Right hindlimb (tissue), 1 donor: ENCODE measurements around the gene TMEM117.
"Not testable (repeated sequence)": the region's sequence is repeated elsewhere in the genome, so short reads cannot be mapped to it uniquely, and the experiment has no call there.

ENCODE experiments used
- DNase-seq: peaks from one replicate; pipeline ENCODE4 v3.0.0-alpha.2; 2018

Gene TMEM117

DNA sequence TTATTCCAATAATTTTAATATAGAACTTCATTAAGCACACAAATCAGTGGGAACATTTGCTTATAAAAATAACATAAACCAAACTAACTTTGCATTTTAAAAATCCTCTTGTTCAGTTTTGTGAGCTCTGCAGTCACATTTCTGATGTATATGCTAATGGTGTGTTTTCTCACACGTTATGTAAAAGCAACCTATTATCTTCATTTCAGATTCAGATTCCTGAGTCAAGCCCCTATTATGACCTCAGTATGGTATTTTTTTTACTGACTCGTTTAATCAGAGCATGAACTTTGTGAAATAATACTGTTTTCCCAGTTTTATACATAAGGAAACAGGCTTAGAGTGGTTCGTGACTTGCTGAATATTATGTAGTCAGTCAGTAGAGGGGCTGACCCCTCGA lies 394.0 kb downstream of the TMEM117 start:
- DNase-seq = no peak

DNA sequence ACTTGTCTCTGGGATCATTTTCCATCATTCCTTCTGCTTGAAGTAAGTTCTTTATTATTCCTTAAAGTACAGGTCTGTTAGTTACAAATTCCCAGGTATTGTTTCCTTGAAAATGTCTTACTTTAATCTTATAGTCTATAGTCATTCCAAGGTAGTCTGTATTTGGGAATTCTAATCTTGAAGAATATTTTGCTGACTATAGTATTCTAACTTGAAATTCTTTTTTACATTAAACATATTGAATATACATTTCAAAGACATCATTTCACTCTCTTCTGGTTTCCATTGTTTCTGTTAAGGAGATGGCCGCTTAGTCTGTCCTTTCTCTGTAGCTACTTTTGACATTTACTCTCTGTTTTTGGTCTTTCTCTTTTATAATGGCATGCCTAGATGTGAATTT lies 399.8 kb downstream of the TMEM117 start:
- no peak for DNase-seq

- no peak for DNase-seq
These were observed 404.3 kb downstream of the TMEM117 start for GRCh38 chr12:44240186-44240585.

- DNase-seq = no peak
These were observed 410.1 kb downstream of the TMEM117 start for GRCh38 chr12:44245932-44246331.

- DNase-seq = no peak
These were observed 410.7 kb downstream of the TMEM117 start for GRCh38 chr12:44246482-44247105.

DNA sequence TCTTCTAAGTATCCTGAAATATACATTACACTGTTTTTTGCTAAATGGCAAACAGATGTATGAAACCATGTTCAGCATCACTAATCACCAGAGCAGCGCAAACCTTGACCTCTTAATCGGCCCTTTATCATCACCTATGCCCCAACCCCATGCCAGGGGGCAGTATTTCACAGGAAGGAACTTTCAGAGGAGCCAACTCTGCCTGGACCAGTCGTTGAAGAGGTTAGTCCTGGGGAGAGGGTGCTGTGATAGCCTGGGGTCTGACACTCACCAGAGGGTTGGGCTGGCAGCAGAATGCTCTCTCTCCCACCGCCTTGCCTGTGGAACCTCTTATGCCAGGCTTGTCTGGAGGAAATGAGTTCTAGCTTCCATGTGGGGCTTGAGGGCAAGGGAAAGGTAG lies 411.7 kb downstream of the TMEM117 start:
- no peak for DNase-seq

GRCh38 chr12:44248436-44248835 lies 412.6 kb downstream of the TMEM117 start:
- DNase-seq = no peak

DNA sequence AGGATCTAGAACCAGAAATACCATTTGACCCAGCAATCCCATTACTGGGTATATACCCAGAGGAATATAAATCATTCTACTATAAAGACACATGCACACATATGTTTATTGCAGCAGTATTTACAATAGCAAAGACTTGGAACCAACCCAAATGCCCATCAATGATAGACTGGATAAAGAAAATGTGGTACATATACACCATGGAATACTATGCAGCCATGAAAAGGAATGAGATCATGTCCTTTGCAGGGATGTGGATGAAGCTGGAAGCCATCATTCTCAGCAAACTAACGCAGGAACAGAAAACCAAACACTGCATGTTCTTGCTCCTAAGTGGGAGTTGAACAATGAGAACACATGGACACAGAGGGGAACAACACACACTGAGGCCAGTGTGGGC lies 414.6 kb downstream of the TMEM117 start:
- not testable (repeated sequence) for DNase-seq

- DNase-seq = no peak
These were observed 417.5 kb downstream of the TMEM117 start for GRCh38 chr12:44253338-44253856.

DNA sequence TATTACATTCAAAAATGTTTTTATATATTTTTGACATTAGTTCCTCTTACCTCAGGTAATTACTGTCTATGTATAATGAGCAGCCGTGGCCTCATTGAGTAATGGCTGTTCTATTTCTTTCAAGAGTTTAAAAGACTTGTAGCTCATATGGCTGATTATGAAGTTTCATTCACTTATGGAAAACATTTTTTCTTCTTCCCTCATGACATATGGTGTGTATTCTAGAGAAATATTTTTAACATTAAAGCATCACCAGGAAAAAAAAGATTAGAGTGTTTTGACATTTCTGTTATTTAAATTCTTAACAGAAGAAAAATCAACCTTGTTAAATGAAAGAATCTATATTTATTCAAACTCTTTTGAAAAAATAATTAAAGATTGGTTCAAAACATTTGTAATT lies 422.4 kb downstream of the TMEM117 start:
- DNase-seq = no peak

DNA sequence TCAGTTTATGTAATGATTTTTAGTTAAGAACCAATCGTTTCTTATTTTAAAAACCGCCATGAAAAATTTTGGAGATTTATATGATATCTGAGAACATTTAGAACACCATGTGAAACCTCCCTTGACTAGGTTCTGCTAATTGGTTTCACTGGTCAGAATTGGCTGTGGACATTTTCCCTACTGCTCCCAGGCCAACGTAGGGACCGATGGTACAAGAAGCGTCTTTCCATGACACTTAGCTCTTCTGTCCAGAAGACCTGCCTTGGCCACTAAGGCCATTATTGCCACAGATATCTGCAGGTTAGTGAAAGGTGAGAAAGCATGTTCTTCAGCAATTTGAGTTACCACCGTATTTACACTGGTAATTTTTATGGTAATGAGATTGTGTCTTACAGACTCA lies 424.0 kb downstream of the TMEM117 start:
- no peak for DNase-seq

- no peak for DNase-seq
These were observed 424.7 kb downstream of the TMEM117 start for GRCh38 chr12:44260581-44260980.

GRCh38 chr12:44285321-44285960 lies 449.6 kb downstream of the TMEM117 start:
- DNase-seq = no peak

GRCh38 chr12:44286336-44286735 lies 450.5 kb downstream of the TMEM117 start:
- no peak for DNase-seq

DNA sequence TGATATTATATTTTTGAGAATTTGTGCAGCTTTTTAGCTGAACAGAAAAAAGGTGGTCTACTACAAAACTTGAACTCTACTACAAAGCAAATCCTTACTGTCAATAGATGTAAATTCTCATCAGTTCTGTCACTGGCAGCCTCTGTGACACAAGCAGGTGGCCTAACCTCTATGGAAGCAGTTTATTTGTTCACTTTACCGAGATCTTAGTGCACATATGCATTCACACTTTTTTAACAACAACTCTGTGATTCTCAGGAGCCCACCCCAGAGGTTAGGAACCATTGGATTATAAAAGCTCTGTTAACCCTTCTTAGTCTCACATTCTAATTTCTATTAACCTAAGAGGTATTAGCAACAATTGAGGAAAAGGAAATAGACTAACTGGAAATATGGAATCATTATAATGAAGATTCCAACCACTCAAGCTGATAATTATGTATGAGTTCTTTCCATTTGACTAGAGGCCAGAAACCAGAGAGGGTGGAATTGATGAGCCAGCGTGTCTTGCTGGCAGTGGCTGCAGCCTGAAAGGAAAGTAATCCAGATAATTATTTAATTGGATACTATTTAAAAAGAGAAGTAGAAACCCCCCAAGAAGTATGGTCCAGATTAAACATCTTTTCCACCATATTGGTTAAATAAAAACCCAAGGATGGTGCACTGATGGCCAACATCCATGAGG lies 451.1 kb downstream of the TMEM117 start:
- no peak for DNase-seq

GRCh38 chr12:44287545-44287944 lies 451.7 kb downstream of the TMEM117 start:
- no peak for DNase-seq

GRCh38 chr12:44294649-44295048 lies 458.8 kb downstream of the TMEM117 start:
- no peak for DNase-seq

- no peak for DNase-seq
These were observed 460.2 kb downstream of the TMEM117 start for GRCh38 chr12:44295958-44296623.

DNA sequence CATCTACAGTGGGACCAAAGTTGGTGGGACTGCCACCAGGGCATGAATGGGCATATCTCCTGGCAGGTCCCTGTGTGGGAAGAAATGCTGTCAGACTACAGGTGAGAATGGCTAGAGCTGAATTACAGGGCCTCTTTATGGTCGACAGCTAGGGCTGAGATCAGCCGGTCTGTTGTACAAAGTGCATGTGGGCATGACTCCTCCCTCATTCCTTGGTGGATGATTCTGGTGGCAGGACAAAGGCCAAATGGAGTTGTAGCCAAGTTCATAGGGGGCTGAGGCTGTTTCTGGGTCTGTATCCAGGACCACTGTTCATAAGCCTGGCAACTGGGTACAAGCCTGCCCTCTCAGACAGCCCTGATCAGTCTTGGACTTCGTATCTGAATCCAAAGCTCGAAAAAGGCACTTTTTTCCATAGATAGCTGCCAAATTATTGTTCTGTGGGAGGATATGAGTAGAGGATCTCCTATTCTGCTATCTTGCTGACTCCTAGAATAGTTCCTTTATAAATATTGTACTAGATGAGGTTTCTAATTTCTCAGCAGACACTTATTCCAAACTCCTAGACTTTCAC lies 460.8 kb downstream of the TMEM117 start:
- DNase-seq = no peak

GRCh38 chr12:44299524-44299923 lies 463.6 kb downstream of the TMEM117 start:
- DNase-seq = no peak

DNA sequence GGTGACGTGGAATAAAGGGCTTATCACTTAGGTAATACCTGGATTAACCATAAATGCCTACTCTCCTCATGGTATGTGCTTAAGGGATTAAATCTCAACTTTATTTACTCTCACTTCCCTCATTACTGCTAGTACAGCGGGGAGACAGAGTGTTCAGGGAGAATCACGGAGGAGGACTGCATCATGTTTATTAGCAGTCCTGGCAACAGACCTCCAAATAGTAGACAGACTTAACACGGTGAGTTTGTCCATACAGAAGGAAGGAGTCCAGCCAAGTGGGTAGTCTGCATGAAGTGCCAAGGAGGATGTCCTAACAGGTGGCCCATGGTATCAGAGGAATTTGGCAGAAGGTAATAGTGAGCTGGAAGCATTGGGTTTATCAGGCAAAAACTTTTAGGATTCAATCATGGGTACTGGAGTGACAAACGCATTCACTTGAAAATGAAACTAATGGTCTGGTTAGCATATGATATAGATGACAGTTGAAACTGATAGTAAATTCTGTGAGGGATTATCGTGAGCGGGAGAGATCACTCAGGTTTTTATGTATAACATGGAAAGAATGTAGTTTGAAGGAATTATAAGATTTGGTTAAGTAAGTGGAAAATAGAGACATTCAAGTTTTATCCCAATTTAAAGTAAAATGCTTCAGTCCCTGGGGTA lies 471.8 kb downstream of the TMEM117 start:
- no peak for DNase-seq

DNA sequence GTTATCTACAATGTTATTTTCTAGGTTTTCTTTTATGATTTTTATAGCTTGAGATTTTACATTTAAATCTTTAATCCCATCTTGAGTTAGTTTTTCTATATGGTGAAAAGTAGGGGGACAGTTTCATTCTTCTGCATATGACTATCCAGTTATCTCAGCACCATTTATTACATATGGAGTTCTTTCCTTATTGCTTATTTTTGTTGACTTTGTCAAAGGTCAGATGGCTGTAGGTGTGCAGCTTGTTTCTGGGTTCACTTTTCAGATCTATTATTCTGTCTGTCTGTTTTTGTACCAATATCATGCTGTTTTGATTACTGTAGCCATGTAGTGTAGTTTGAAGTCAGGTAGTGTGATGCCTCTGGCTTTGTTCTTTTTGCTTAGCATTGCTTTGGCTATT lies 477.3 kb downstream of the TMEM117 start:
- no peak for DNase-seq
